Tibial nerve (tissue), 4 donors: ENCODE results near the gene CRIP2. TPM values are rescaled to one million over a fixed set of nuclear protein-coding genes. Genes with fewer than 3 reads are reported as not detected.

Source experiments
- DNase-seq, 2 donors: peaks; one replicate each; pipeline ENCODE4 v3.0.0-alpha.2; 2019; ENCODE audit warnings: low spot score in 2 of 2
- H3K27ac ChIP-seq, 4 donors: fragments of 200-600 bp; sonication (generic) in 3 of 4; one replicate each; pipeline ENCODE4 v1.5.1; 2017 to 2019; ENCODE audit warnings: mild to moderate bottlenecking in 1 of 4
- H3K27me3 ChIP-seq, 2 donors: fragments of 200-600 bp; sonication (generic) in 1 of 2; one replicate each; pipeline versions ENCODE4 v1.5.1 to v1.6.0; 2017 to 2019
- H3K36me3 ChIP-seq, 3 donors: fragments of 200-600 bp; sonication (generic); one replicate each; pipeline ENCODE4 v1.5.1; 2018 to 2019
- H3K4me1 ChIP-seq, 4 donors: fragments of 200-600 bp; sonication (generic) in 3 of 4; one replicate each; pipeline ENCODE4 v1.5.1; 2017 to 2019
- H3K4me3 ChIP-seq, 4 donors: fragments of 200-600 bp; sonication (generic) in 3 of 4; one replicate each; pipeline ENCODE4 v1.5.1; 2017 to 2019; ENCODE audit warnings: mild to moderate bottlenecking in 1 of 4, moderate library complexity in 1 of 4
- H3K9me3 ChIP-seq, 4 donors: fragments of 200-600 bp; sonication (generic) in 3 of 4; one replicate each; pipeline ENCODE4 v1.5.1; 2017 to 2019
- CTCF ChIP-seq, 5 experiments: fragments of 200-600 bp in 3 of 5; fragments of 450-650 bp in 2 of 5; sonication (generic) in 3 of 5; IDR thresholded peaks; one replicate each; pipeline ENCODE4 v1.5.1; 2016 to 2019; ENCODE audit warnings: antibody characterized with exemption in 5 of 5, mild to moderate bottlenecking in 3 of 5, moderate library complexity in 2 of 5
- EP300 ChIP-seq, 2 donors: sonication (generic); formaldehyde crosslinking; IDR thresholded peaks; one replicate each; pipeline ENCODE4 v1.6.1; 2017; ENCODE audit warnings: antibody characterized with exemption in 2 of 2, mild to moderate bottlenecking in 1 of 2
- POLR2A ChIP-seq, 2 donors: fragments of 450-650 bp; IDR thresholded peaks; one replicate each; pipeline ENCODE4 v1.6.1; 2017; ENCODE audit warnings: antibody characterized with exemption in 2 of 2, mild to moderate bottlenecking in 2 of 2, moderate library complexity in 2 of 2
- WGBS, 2 donors: methylation state at CpG; one replicate each; pipeline ENCODE4 v1.1.5; 2018; 5-methylcytosine and 5-hydroxymethylcytosine counted together
- total RNA-seq, 4 donors: library from RNA; depleted of rRNA; stranded (reverse); fragments of >200 nt; gene quantifications; one replicate each; pipeline ENCODE4 v1.1.0, GENCODE V29; 2016

Gene CRIP2
- total RNA-seq, 4 donors from 2014 or later = 161 to 268 (median 208) TPM

GRCh38 chr14:105482486-105483110, 8.0 kb downstream of the CRIP2 start:
- DNase-seq = no peak
- peaks cover 0 to 98% (median 64%) of the 10 kb centered on the region in 4 donors for H3K4me1 ChIP-seq
- H3K36me3 ChIP-seq = peaks cover 0 to 22% (median 0%) of the 10 kb centered on the region in 3 donors
- peak overlapping the region in 1 of 4 donors; percentile 51 for H3K4me3 ChIP-seq
- H3K27me3 ChIP-seq = peaks cover 0 to 15% of the 10 kb centered on the region in 2 donors
- H3K27ac ChIP-seq = peak overlapping the region; percentile 92 to 96 (median 94)
- no peaks in the 10 kb centered on the region for H3K9me3 ChIP-seq
- WGBS, 2 donors = 58 to 65% methylated on average over 6 to 18 of the region's 18 CpGs
- TF ChIP-seq CTCF (IDR thresholded peaks at IDR 0.05) (no peak), POLR2A (IDR thresholded peaks at IDR 0.05) (no peak), EP300 (IDR thresholded peaks at IDR 0.05) (no peak)

- Histone ChIP-seq H3K27me3 (peaks cover 0 to 15% of the 10 kb centered on the region in 2 donors), H3K36me3 (peaks cover 0 to 15% (median 0%) of the 10 kb centered on the region in 3 donors), H3K4me1 (peaks cover 0 to 99% (median 70%) of the 10 kb centered on the region in 4 donors), H3K9me3 (no peaks in the 10 kb centered on the region), H3K27ac (peak overlapping the region; percentile 92 to 96 (median 94)), H3K4me3 (no peak overlapping the region)
- TF ChIP-seq EP300 (IDR thresholded peaks at IDR 0.05) = no peak
- 56 to 66% methylated on average over 7 to 18 of the region's 18 CpGs for WGBS, 2 donors
- no peak for DNase-seq
These were observed 8.9 kb downstream of the CRIP2 start for GRCh38 chr14:105483300-105484068.

GRCh38 chr14:105484069-105484996, 9.7 kb downstream of the CRIP2 start:
- 52 to 53% methylated on average over 13 to 19 of the region's 20 CpGs for WGBS, 2 donors

GRCh38 chr14:105484997-105485393, 10.4 kb downstream of the CRIP2 start:
- peaks cover 0 to 15% of the 10 kb centered on the region in 2 donors for H3K27me3 ChIP-seq
- WGBS, 2 donors = 77 to 80% methylated on average over 5 to 13 of the region's 16 CpGs
- no peak for DNase-seq
- TF ChIP-seq EP300 (IDR thresholded peaks at IDR 0.05) = no peak
- no peak for TF ChIP-seq POLR2A (IDR thresholded peaks at IDR 0.05)
- TF ChIP-seq CTCF (IDR thresholded peaks at IDR 0.05) = no peak
- H3K27ac ChIP-seq = peak overlapping the region in 3 of 4 donors; percentile 95 to 99 (median 96)
- H3K9me3 ChIP-seq = no peaks in the 10 kb centered on the region
- peaks cover 0 to 100% (median 83%) of the 10 kb centered on the region in 4 donors for H3K4me1 ChIP-seq
- H3K4me3 ChIP-seq = no peak overlapping the region
- no peaks in the 10 kb centered on the region for H3K36me3 ChIP-seq

More at GRCh38 chr14:105484069-105484996, 9.7 kb downstream of the CRIP2 start:
- H3K4me1 ChIP-seq = peaks cover 0 to 99% (median 77%) of the 10 kb centered on the region in 4 donors
- no peak overlapping the region for H3K4me3 ChIP-seq
- no peak for TF ChIP-seq EP300 (IDR thresholded peaks at IDR 0.05)
- no peak for TF ChIP-seq CTCF (IDR thresholded peaks at IDR 0.05)
- TF ChIP-seq POLR2A (IDR thresholded peaks at IDR 0.05) = no peak
- H3K27ac ChIP-seq = peak overlapping the region in 3 of 4 donors; percentile 92 to 96 (median 95)
- H3K36me3 ChIP-seq = peaks cover 0 to 6% (median 0%) of the 10 kb centered on the region in 3 donors
- peaks cover 0 to 15% of the 10 kb centered on the region in 2 donors for H3K27me3 ChIP-seq
- no peaks in the 10 kb centered on the region for H3K9me3 ChIP-seq
- DNase-seq = no peak

- peaks cover 0 to 96% (median 80%) of the 10 kb centered on the region in 4 donors for H3K4me1 ChIP-seq
- TF ChIP-seq CTCF (IDR thresholded peaks at IDR 0.05) (peak in 2 of 5 experiments; percentile 15 to 25), POLR2A (IDR thresholded peaks at IDR 0.05) (no peak), EP300 (IDR thresholded peaks at IDR 0.05) (no peak)
- 36 to 42% methylated on average over 12 of the region's 12 CpGs for WGBS, 2 donors
- H3K27ac ChIP-seq = peak overlapping the region in 3 of 4 donors; percentile 96 to 99 (median 97)
- DNase-seq = no peak
- H3K27me3 ChIP-seq = peaks cover 0 to 15% of the 10 kb centered on the region in 2 donors
- no peaks in the 10 kb centered on the region for H3K9me3 ChIP-seq
- no peak overlapping the region for H3K4me3 ChIP-seq
- H3K36me3 ChIP-seq = no peaks in the 10 kb centered on the region
These were observed 11.1 kb downstream of the CRIP2 start for GRCh38 chr14:105485739-105486162.
